GM12878 (cell line): ENCODE results near the gene MRTFA. TPM values are rescaled to one million over a fixed set of nuclear protein-coding genes. Genes with fewer than 3 reads are reported as not detected.

Experiments used
- ATAC-seq: fragments of 200-7000 bp; cut with Tn5 transposase; 3 replicates; pipeline ENCODE4 v1.9.1; 2020; ENCODE audit warnings: mild to moderate bottlenecking, moderate library complexity
- BruUV-seq: library from RNA; stranded (reverse); fragments of 400-500 nt; replicated peaks from 2 replicates; lab custom pipeline; 2021; lab: Mats Ljungman, UMichigan
- CTCF ChIA-PET: fragments of 300-600 bp; sonication (Branson Sonifier 250); formaldehyde crosslinking; extraction: SDS; loops from one replicate; lab custom pipeline; 2021; ENCODE audit warnings: inconsistent platforms; lab: Yijun Ruan, JAX
- POLR2A ChIA-PET: fragments of 350-600 bp; formaldehyde crosslinking; extraction: SDS; loops from one replicate; lab custom pipeline; 2021; ENCODE audit warnings: inconsistent platforms; lab: Charles Lee
- RAD21 ChIA-PET: fragments of 300-600 bp; sonication (Branson Sonifier 250); formaldehyde crosslinking; loops from one replicate; lab custom pipeline; 2023; ENCODE audit warnings: antibody characterized with exemption; ENCODE audit not compliant: unreplicated experiment; lab: Charles Lee
- SMC1A ChIA-PET: fragments of 300-600 bp; sonication (Branson Sonifier 250); formaldehyde crosslinking; loops from one replicate; lab custom pipeline; 2023; ENCODE audit not compliant: unreplicated experiment, uncharacterized antibody; lab: Charles Lee
- DNase-seq: peaks from one replicate; pipeline ENCODE4 v3.0.0-alpha.2; 2011; ENCODE audit warnings: low read depth, low spot score
- FAIRE-seq: peaks from 3 replicates; lab custom pipeline; 2011; peaks lifted over from hg19 to GRCh38; lab: Jason Lieb, UNC
- H2AFZ ChIP-seq: 2 replicates; pipeline ENCODE4 v1.6.0; 2011; ENCODE audit warnings: low read depth, low read length, control low read depth; ENCODE audit not compliant: control insufficient read depth
- H3K27ac ChIP-seq: 2 replicates; pipeline ENCODE4 v1.5.1; 2011; ENCODE audit warnings: control low read depth; ENCODE audit not compliant: control insufficient read depth, insufficient read depth
- H3K27me3 ChIP-seq, 2 experiments: replicated peaks in 1 of 2; 2 replicates each; pipeline versions ENCODE4 v1.6.0 to v1.6.1; 2011; ENCODE audit warnings: low read length in 1 of 2; ENCODE audit not compliant: control insufficient read depth in 2 of 2, insufficient read depth in 2 of 2
- H3K36me3 ChIP-seq, 2 experiments: 2 replicates each; pipeline ENCODE4 v1.5.1; 2011; ENCODE audit warnings: low read length in 1 of 2; ENCODE audit not compliant: control insufficient read depth in 2 of 2, insufficient read depth in 2 of 2
- H3K4me1 ChIP-seq: 2 replicates; pipeline ENCODE4 v1.6.1; 2011; ENCODE audit warnings: mild to moderate bottlenecking, low read length, moderate library complexity, mixed read lengths; ENCODE audit not compliant: control insufficient read depth, insufficient read depth
- H3K4me2 ChIP-seq: 2 replicates; pipeline ENCODE4 v1.6.0; 2011; ENCODE audit warnings: control low read depth; ENCODE audit not compliant: control insufficient read depth, insufficient read depth
- H3K4me3 ChIP-seq: fragments of 200-600 bp; sonication (generic); 2 replicates; pipeline ENCODE4 v1.5.1; 2016
- H3K79me2 ChIP-seq: 2 replicates; pipeline ENCODE4 v1.6.0; 2011; ENCODE audit warnings: low read length; ENCODE audit not compliant: control insufficient read depth, insufficient read depth
- H3K9ac ChIP-seq: 2 replicates; pipeline ENCODE4 v1.8.0; 2011; ENCODE audit warnings: low read length, control low read depth, mixed read lengths; ENCODE audit not compliant: control insufficient read depth, insufficient read depth
- H3K9me3 ChIP-seq: replicated peaks from 3 replicates; pipeline ENCODE4 v1.5.1; 2011; ENCODE audit warnings: mild to moderate bottlenecking, low read length; ENCODE audit not compliant: control insufficient read depth, insufficient read depth
- H4K20me1 ChIP-seq: 2 replicates; pipeline ENCODE4 v1.6.0; 2011; ENCODE audit not compliant: control insufficient read depth, insufficient read depth
- ATF3 ChIP-seq: IDR thresholded peaks from 2 replicates; pipeline ENCODE4 v1.6.1; 2011; ENCODE audit warnings: low read depth, mild to moderate bottlenecking, low read length, moderate library complexity, borderline replicate concordance; ENCODE audit errors: extremely low read depth
- CBX5 ChIP-seq: sonication (generic); IDR thresholded peaks from 2 replicates; pipeline ENCODE4 v1.6.1; 2016; ENCODE audit warnings: low read depth, moderate library complexity, mild to moderate bottlenecking, inconsistent platforms
- CHD1 ChIP-seq: IDR thresholded peaks from 2 replicates; pipeline ENCODE4 v1.6.1; 2012; ENCODE audit warnings: low read depth, low read length, improper control_type of control experiment
- MEF2B ChIP-seq: fragments of 450-650 bp; IDR thresholded peaks from 2 replicates; pipeline ENCODE4 v1.6.1; 2018; ENCODE audit warnings: mild to moderate bottlenecking, moderate library complexity; ENCODE audit not compliant: partially characterized antibody, poor library complexity, severe bottlenecking
- MTA3 ChIP-seq: IDR thresholded peaks from 2 replicates; pipeline ENCODE4 v1.6.1; 2012; ENCODE audit warnings: low read length, inconsistent platforms, borderline replicate concordance
- RAD51 ChIP-seq: fragments of 450-650 bp; IDR thresholded peaks from 2 replicates; pipeline ENCODE4 v1.6.1; 2016; ENCODE audit warnings: moderate library complexity, mild to moderate bottlenecking, inconsistent platforms
- ZNF687 ChIP-seq: fragments of 450-650 bp; IDR thresholded peaks from 2 replicates; pipeline ENCODE4 v1.6.1; 2017; ENCODE audit warnings: mild to moderate bottlenecking, moderate library complexity
- WGBS: methylation state at CpG from one replicate; pipeline ENCODE4 v1.1.6; 2016; ENCODE audit warnings: low lambda C conversion rate; ENCODE audit not compliant: insufficient replicate concordance, insufficient coverage; ENCODE audit errors: missing lambda C conversion rate; 5-methylcytosine and 5-hydroxymethylcytosine counted together
- in situ Hi-C: fragments of 300-500 bp; cut with MboI; formaldehyde crosslinking; loops from 9 replicates; pipeline ENCODE4 v1.14.3; 2018; ENCODE audit warnings: mixed read lengths
- intact Hi-C: fragments of 100-400 bp; cut with micrococcal nuclease; formaldehyde crosslinking; loops from one replicate; pipeline ENCODE4 v1.14.2; 2022; ENCODE audit not compliant: unreplicated experiment
- polyA plus RNA-seq, 11 experiments: library from polyadenylated mRNA; depleted of rRNA in 4 of 11; unstranded in 6 of 11; stranded (reverse) in 5 of 11; fragments of >200 nt; fragmentation: Nextera tagmentation in 4 of 11; fragmentation: Illumina TruSeq in 1 of 11; extraction: Ambion mirVana in 4 of 11; extraction: Trizol in 1 of 11; gene quantifications; 1 replicate in 1 of 11; 2 replicates in 10 of 11; pipeline versions ENCODE4 v1.2.1 to v1.2.3, GENCODE V29; 2011 to 2016; ENCODE audit warnings: inconsistent platforms in 2 of 11, missing spikeins in 2 of 11, low read depth in 1 of 11
- total RNA-seq, 4 experiments: library from RNA; depleted of rRNA in 3 of 4; stranded (reverse); fragments of >200 nt in 3 of 4; fragmentation: Illumina TruSeq in 1 of 4; extraction: Trizol in 1 of 4; gene quantifications; 2 replicates each; pipeline versions ENCODE4 v1.2.1 to v1.2.3, GENCODE V29; 2013 to 2021

MRTFA gene
- total and polyA plus RNA-seq, 10 of the 15 experiments (the other 5 are each of a cell fraction or from before 2014, with no cell fraction given): 2.0 to 63.9 (median 17.9) TPM

- WGBS: 49% methylated on average over 2 of the region's 2 CpGs
- ATAC-seq (no peak), FAIRE-seq (no peak), DNase-seq (no peak)
- intact Hi-C loops (no loop called here), in situ Hi-C loops (no loop called here)
- no TSS peak for BruUV-seq
- SMC1A ChIA-PET: interaction anchor here (1.4 to 5.8 kb wide), 11 partner anchors 11 to 79 kb away, joined by 3 to 75 read pairs (median 10); partner anchors contain the start of gene MRTFA
- Histone ChIP-seq H4K20me1 (no peaks in the 10 kb centered on the region), H3K9ac (no peak overlapping the region), H3K79me2 (peaks cover 36% of the 10 kb centered on the region), H3K27me3 (no peaks in the 10 kb centered on the region), H3K9me3 (peaks cover 2% of the 10 kb centered on the region; the same call in 2 of the 3 replicates), H3K4me3 (no peak overlapping the region), H2AFZ (no peak overlapping the region), H3K36me3 (peaks cover 0 to 3% of the 10 kb centered on the region in 2 experiments; a peak in 3 of 4 replicates), H3K27ac (no peak overlapping the region), H3K4me1 (peaks cover 36% of the 10 kb centered on the region), H3K4me2 (no peak overlapping the region)
- TF ChIP-seq RAD51 (no peak), MEF2B (no peak), ZNF687 (no peak), ATF3 (no peak), CBX5 (no peak), CHD1 (no peak), MTA3 (no peak)
- RAD21 ChIA-PET: interaction anchor here (1.3 to 2.4 kb wide), 11 partner anchors 11 to 146 kb away, joined by 3 to 25 read pairs (median 8); partner anchors contain the start of gene MRTFA
- POLR2A ChIA-PET: interaction anchor here (1.1 to 3.4 kb wide), 6 partner anchors 9 to 167 kb away, joined by 3 to 23 read pairs (median 5); no protein-coding TSS in a partner anchor
- CTCF ChIA-PET: interaction anchor here (1.0 to 3.8 kb wide), 8 partner anchors 16 to 896 kb away, joined by 3 to 26 read pairs (median 6); no protein-coding TSS in a partner anchor
Measured at GRCh38 chr22:40582063-40582462, 54.5 kb downstream of the MRTFA start.
